HG02571 (cell line): ENCODE data around the gene NHLH2.

Source experiments
- ATAC-seq: cut with Tn5 transposase; IDR thresholded peaks from one replicate; pipeline ENCODE4 v1.9.1; 2021; ENCODE audit warnings: mild to moderate bottlenecking, moderate library complexity; ENCODE audit not compliant: unreplicated experiment

The NHLH2 gene

GRCh38 chr1:115840605-115841460, at the start of gene NHLH2:
NHLH2 (minus strand) TSS chr1:115841126; CDS start chr1:115838372, 2,754 bp downstream.
- no peak for ATAC-seq

DNA sequence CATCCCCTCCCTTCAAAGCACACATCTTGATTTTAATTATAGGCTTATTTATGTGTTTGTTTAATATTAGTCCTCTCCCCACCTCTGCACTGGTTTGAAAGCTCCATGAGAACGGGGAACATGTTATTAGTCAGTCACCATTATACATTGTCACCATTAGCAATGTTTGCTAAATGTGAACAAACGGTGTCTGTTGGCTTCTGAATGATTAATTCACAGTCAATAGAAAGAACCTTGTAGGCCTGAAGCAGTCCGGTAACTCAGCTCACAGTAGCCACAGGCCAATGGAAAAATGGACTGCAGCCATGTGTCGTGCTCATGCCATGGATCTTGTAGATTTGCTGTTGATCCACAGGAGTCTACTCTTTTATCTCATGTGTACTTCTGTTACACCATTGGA, 49.7 kb upstream of the NHLH2 start:
- no peak for ATAC-seq

GRCh38 chr1:115888976-115889375, 48.0 kb upstream of the NHLH2 start:
- no peak for ATAC-seq

DNA sequence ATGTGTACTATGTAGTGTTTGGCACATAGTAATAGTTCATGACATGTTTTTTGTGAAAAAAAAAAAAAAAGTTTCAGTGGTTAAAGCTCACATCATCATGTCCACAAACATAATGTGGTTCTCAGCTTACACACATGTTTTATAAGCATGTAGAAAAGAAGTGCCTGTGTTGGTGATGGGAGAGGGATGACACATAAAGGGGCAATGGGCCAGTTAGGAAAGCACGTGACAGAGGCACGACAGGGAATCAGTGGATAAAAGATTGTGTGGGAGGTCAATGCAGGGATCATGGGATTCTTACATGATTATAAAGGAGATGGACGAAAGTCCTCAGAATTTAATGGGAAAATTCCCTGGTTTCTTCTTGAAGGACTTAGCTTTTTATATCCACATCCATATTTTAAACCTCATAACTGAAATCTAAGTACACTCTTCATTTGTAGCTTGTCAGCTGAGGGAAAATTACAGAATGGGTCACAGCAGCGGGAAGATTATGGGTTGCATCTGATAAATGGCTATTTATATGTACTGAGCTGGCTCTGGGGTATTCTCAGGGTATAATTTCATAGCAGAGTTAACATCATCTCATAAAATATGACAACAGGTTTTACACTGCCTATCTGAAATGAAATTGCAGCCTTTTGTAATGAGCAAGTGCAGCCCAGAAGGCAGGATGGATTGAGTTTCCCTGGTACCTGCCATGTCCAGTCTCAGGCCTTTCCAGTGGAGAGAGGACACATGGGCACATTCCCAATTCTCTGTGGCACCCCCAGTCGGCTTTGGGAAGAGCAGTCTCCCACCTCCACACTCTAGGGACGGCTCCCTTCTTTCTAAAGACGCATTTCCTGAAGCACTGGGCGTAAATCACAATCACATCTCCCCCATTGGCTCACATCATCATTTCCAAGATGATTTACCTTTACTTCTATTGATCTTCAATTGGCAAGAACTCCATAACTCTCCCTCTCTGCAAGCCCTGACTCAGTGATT, 42.3 kb upstream of the NHLH2 start:
- ATAC-seq = no peak

DNA sequence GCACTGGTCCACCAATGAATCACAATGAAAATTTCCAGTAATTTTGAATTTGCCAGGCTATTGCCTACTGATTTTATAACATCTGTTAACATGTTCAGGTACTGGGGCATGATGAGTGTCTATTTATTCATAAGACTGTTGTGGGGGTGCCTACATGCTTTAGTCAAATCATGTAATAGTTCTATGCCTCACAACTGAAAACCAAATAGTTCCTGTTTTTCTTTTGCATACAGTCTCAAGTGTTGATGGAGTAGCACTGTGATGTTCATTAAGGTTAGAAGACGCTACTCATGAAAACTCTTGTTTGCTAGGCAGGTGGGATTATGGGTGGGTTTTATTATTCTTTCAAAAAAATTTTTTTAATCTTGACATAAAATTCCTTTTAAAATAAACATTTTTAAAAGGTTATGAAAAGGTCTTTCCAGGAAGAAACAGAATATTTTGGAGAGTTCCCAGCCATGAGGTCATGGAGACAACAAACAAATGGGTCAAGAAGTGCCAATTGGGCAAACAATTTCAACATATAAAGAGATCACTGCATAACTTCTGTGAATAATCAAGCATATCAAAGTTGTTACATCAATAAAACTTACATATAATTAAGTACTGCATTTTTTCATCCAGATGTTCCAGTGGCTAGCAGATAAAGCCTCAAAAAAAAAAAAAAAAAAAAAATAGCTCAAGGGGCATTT, 40.2 kb upstream of the NHLH2 start:
- no peak for ATAC-seq

DNA sequence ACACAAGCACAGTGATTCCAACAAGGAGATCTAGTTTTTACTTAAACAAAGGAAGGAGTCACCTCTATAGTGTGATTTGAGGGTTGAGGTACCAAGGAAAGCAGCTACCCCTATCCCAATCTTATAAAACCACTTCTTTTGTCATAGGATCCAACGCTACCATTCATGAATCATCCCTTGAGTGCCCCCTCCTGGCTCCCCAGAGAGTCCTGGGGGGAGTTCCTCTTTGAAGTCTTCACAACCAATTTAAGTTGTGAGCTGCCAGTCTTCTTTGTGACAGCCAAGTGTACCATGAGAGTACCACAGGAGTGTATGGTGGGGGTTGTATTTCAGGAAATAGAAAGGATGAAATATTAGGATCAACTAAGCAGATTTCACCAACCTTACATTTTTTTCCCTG, 39.1 kb upstream of the NHLH2 start:
- no peak for ATAC-seq

DNA sequence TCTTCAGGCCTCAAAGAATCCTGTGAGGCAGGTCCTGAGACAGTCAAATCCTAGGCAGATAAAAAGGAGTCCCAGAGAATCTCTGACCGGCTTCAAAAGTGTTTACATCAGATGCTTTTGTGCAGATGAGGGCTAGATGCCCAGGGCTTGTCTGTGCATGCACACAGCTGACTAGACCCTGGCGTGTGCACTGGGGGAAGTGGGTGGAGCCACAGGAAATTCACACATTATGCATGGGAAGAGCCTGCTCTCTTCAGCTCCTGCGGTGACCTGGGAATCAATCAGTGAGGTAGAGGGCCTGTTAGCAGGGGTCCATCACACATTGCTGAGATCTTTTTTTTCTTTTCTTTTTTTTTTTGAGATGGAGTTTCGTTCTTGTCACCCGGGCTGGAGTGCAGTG, 36.6 kb upstream of the NHLH2 start:
- no peak for ATAC-seq

GRCh38 chr1:115874904-115875303, 34.0 kb upstream of the NHLH2 start:
- ATAC-seq = no peak

- ATAC-seq = no peak
Measured at GRCh38 chr1:115874497-115874896, 33.6 kb upstream of the NHLH2 start.

DNA sequence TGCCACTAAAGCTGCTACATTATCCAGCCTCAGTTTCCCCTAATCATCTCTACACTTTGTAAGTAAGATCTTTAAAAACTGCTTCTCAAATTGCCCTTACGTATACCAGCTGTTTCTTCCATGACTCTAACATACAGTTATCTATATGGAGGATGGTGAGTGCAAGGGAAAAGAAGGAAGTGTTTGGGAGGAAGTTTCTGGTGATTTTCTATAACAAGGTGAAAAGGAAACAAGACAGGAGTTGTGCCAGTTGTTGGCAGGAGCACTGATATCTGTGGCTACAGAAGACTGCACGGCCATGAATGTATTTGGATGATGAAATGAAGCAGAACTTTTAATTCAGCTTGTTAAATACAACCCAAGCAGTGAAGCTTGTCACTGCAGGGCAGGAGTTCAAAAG, 32.3 kb upstream of the NHLH2 start:
- no peak for ATAC-seq

DNA sequence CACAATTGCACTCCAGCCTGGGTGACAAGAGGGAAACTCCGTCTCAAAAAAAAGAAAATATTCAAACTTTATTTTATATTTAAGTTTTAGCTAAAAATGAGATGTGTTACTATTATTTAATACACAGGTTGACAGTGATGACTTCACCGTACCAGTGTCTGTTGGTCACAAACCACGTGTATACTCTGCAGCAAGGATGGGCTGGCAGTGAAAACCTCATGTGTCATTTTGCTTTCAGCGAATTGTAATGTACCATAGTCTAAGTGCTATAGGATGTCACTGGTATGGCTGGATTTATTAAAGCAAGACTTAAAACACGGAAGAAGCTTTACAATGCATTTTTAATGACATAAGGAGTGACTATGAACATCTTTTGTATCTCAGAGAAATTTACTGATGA, 28.1 kb upstream of the NHLH2 start:
- ATAC-seq = no peak

GRCh38 chr1:115867216-115867615, 26.3 kb upstream of the NHLH2 start:
- ATAC-seq = no peak

- ATAC-seq = no peak
Measured at GRCh38 chr1:115865704-115866380, 24.9 kb upstream of the NHLH2 start.

GRCh38 chr1:115862403-115862802, 21.5 kb upstream of the NHLH2 start:
- ATAC-seq = no peak

- ATAC-seq = no peak
Measured at GRCh38 chr1:115854005-115854404, 13.1 kb upstream of the NHLH2 start.

DNA sequence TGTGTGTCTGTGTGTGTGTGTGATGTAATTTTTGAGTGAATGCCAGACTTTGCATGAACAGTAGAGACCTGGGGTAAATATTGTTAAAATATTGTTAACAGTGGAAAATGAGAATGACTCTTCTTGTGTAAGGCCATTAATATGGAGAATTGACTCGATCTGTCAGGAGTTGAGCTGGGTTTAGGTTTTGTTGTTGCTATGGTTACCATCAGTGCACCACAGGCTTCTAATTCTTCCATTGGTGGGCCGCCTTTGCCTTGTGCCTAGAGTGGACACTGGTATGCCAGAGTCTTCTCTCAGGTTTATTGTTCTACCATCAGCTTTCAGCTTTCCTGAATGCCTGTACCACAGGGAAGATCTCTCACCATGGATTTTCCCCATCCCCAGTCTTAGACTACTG, 10.0 kb upstream of the NHLH2 start:
- ATAC-seq = no peak

DNA sequence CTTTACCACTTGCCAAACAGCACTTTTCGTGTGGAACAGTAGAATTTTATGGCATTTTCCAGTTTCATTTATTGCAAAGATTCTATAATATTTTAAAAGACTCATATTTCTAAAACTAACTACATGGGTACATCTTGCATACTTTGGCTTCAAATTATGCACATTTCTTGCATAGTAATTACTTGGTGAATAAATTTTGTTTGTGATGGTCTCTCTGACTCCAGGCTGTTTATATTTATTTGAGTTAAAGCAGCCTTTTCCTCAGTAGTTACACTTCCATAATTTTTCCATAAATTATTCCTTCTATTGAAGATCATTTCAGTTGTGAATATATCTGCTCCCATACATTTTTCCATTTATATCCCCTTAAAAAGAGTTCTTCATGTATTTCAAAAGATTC, 6.9 kb upstream of the NHLH2 start:
- ATAC-seq = no peak

- no peak for ATAC-seq
Measured at GRCh38 chr1:115842948-115843347, 2.0 kb upstream of the NHLH2 start.

DNA sequence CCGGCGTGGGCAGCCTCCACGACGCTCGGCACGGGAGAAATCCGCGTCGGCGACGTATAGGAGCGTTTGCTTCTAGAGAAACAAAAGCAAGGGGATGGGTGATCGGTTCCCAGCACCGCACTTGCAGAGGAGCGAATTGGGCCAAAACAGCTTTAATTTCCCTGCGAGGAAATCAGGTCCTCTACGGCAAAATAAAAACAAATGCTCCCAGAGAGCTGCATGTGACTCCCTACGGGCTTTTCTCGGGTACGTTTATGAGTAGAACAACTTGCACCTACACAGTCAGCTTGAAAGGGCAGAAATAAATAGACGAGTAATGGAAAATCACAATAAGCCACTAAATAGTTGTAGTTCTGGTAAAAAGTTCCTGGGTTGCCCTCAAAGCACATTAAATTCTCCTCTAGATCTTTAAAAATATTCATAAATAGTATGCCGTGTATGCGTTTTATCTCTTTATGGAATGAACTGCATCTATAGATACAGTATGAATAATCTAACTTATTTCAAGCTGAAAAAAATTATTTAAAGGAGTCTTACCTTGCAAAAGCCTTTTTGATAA, 1.2 kb downstream of the NHLH2 start:
- no peak for ATAC-seq

DNA sequence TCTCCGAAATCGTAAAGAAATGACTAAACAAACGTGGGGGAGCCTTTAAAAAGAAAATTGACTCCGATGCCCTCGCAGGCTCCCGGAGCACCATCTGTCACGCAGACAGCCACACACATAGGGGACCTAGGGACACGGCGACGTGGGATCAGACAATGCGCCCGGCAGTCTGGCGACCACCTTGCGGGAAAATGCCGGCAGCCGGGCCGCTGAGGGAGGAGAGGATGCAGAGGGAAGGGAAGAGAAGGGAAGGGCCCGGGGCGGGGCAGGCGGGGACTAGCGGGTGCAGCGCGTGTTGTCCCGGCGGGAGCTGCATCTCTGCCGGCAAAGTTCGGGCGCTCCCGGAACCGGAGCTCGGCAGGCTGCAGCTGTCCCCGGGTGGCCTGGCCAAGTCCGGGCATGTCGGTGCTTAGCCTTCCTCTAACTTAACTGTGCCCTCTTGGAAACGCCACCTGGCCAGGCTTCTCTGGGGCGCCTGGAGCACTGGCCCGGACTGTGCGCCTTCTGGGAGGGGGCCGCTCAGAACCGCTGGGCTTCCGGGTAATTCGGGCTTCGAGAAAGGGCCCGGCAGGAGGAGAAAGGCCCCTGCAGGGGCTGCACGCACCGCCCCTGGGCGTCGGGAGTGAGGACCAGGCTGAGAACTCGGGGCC, 1.8 kb downstream of the NHLH2 start:
- ATAC-seq = no peak
